Parathyroid adenoma (tissue), 2 donors: Measurements from ENCODE around the gene CYP4F12.

Experiments
- H2AFZ ChIP-seq: fragments of 300-600 bp; sonication (generic); one replicate; pipeline ENCODE4 v1.7.0; 2017; ENCODE audit warnings: antibody characterized with exemption, mild to moderate bottlenecking
- H3K27ac ChIP-seq: fragments of 300-600 bp; sonication (generic); one replicate; pipeline ENCODE4 v1.7.0; 2017
- H3K27me3 ChIP-seq: fragments of 300-600 bp; sonication (generic); one replicate; pipeline ENCODE4 v1.7.0; 2017; ENCODE audit warnings: low read length; ENCODE audit not compliant: control insufficient read depth, insufficient read depth
- H3K36me3 ChIP-seq: fragments of 300-600 bp; sonication (generic); one replicate; pipeline ENCODE4 v1.7.0; 2017; ENCODE audit warnings: low read length; ENCODE audit not compliant: control insufficient read depth, insufficient read depth
- H3K4me1 ChIP-seq: fragments of 300-600 bp; sonication (generic); one replicate; pipeline ENCODE4 v1.7.0; 2017; ENCODE audit warnings: control low read depth
- H3K4me2 ChIP-seq: fragments of 300-600 bp; sonication (generic); one replicate; pipeline ENCODE4 v1.7.0; 2017; ENCODE audit warnings: low read length
- H3K4me3 ChIP-seq: fragments of 300-600 bp; sonication (generic); one replicate; pipeline ENCODE4 v1.7.0; 2017; ENCODE audit warnings: low read depth, low read length
- H3K79me2 ChIP-seq: fragments of 300-600 bp; sonication (generic); one replicate; pipeline ENCODE4 v1.7.0; 2017; ENCODE audit warnings: control low read depth
- H3K9ac ChIP-seq: fragments of 300-600 bp; sonication (generic); one replicate; pipeline ENCODE4 v1.7.0; 2017; ENCODE audit warnings: mild to moderate bottlenecking
- H3K9me3 ChIP-seq: fragments of 300-600 bp; sonication (generic); one replicate; pipeline ENCODE4 v1.7.0; 2017; ENCODE audit warnings: low read length; ENCODE audit not compliant: control insufficient read depth
- CTCF ChIP-seq: fragments of 300-600 bp; sonication (generic); IDR thresholded peaks from one replicate; pipeline ENCODE4 v1.7.0; 2017; ENCODE audit warnings: antibody characterized with exemption, mild to moderate bottlenecking
- donor health status: primary hyperparathyroidism.

CYP4F12 gene

GRCh38 chr19:15740785-15741184, 67.9 kb downstream of the CYP4F12 start:
- no peak overlapping the region for H3K9ac ChIP-seq
- H3K4me1 ChIP-seq, result no peaks in the 10 kb centered on the region
- H3K27me3 ChIP-seq, result peaks cover 6% of the 10 kb centered on the region
- no peaks in the 10 kb centered on the region for H3K36me3 ChIP-seq
- no peaks in the 10 kb centered on the region for H3K79me2 ChIP-seq
- H3K27ac ChIP-seq, result no peak overlapping the region
- H3K9me3 ChIP-seq, result no peaks in the 10 kb centered on the region
- no peak overlapping the region for H2AFZ ChIP-seq
- no peak overlapping the region for H3K4me2 ChIP-seq
- TF ChIP-seq CTCF, result no peak
- H3K4me3 ChIP-seq, result no peak overlapping the region
